Cardiac muscle cell (in vitro differentiated cells and primary cell): ENCODE measurements around the gene FSIP1. TPM values are rescaled to one million over a fixed set of nuclear protein-coding genes. Genes with fewer than 3 reads are reported as not detected.
A peak's percentile ranks its signal among the peaks of the same experiment; 100 is the strongest.

ENCODE experiments used
- DNase-seq, 2 donors: peaks; one replicate each; pipeline versions ENCODE4 v3.0.0 to v3.0.0-alpha.2; 2010 to 2017; ENCODE audit warnings: low read depth in 1 of 2, low spot score in 1 of 2
- H3K27ac ChIP-seq: fragments of 200-600 bp; sonication (generic); 2 replicates; pipeline ENCODE4 v1.5.1; 2016
- H3K27me3 ChIP-seq: fragments of 200-600 bp; sonication (generic); 2 replicates; pipeline ENCODE4 v1.6.0; 2016; ENCODE audit warnings: control low read depth
- H3K36me3 ChIP-seq: fragments of 200-600 bp; sonication (generic); 2 replicates; pipeline ENCODE4 v1.5.1; 2016; ENCODE audit warnings: control low read depth
- H3K4me1 ChIP-seq: fragments of 200-600 bp; sonication (generic); 2 replicates; pipeline ENCODE4 v1.8.1; 2017; ENCODE audit warnings: low read depth, mild to moderate bottlenecking, mixed run types
- H3K4me3 ChIP-seq: fragments of 200-600 bp; sonication (generic); 2 replicates; pipeline ENCODE4 v1.5.1; 2016; ENCODE audit warnings: mild to moderate bottlenecking
- H3K9me3 ChIP-seq: fragments of 200-600 bp; sonication (generic); 2 replicates; pipeline ENCODE4 v1.5.1; 2017; ENCODE audit warnings: low read depth, mild to moderate bottlenecking, control low read depth
- CTCF ChIP-seq: IDR thresholded peaks from 2 replicates; pipeline ENCODE4 v1.5.1; 2012; ENCODE audit warnings: low read depth, mild to moderate bottlenecking, low read length
- polyA plus RNA-seq: library from polyadenylated mRNA; unstranded; fragments of >200 nt; fragmentation: Nextera tagmentation; extraction: Ambion mirVana; gene quantifications from 2 replicates; pipeline ENCODE4 v1.2.1, GENCODE V29; 2016
- total RNA-seq: library from RNA; depleted of rRNA; stranded (reverse); fragments of >200 nt; gene quantifications from 2 replicates; pipeline ENCODE4 v1.2.3, GENCODE V29; 2016

Gene FSIP1
- total and polyA plus RNA-seq, 2 experiments from 2014 or later, result 0.15 to 0.33 TPM

- H3K27me3 ChIP-seq, result no peaks in the 10 kb centered on the region
- H3K27ac ChIP-seq, result no peak overlapping the region
- H3K36me3 ChIP-seq, result no peaks in the 10 kb centered on the region
- H3K9me3 ChIP-seq, result no peaks in the 10 kb centered on the region
- H3K4me3 ChIP-seq, result no peak overlapping the region
- no peak for DNase-seq
- no peaks in the 10 kb centered on the region for H3K4me1 ChIP-seq
- no peak for TF ChIP-seq CTCF
These were observed 51.4 kb downstream of the FSIP1 start for GRCh38 chr15:39731266-39731665.

GRCh38 chr15:39730552-39730951 is 52.1 kb downstream of the FSIP1 start:
- TF ChIP-seq CTCF, result no peak
- H3K27ac ChIP-seq, result no peak overlapping the region

GRCh38 chr15:39729500-39729899 is 53.1 kb downstream of the FSIP1 start:
- no peak for DNase-seq
- no peaks in the 10 kb centered on the region for H3K27me3 ChIP-seq
- TF ChIP-seq CTCF, result no peak
- no peaks in the 10 kb centered on the region for H3K36me3 ChIP-seq
- H3K4me3 ChIP-seq, result no peak overlapping the region
- H3K27ac ChIP-seq, result no peak overlapping the region
- H3K9me3 ChIP-seq, result no peaks in the 10 kb centered on the region
- no peaks in the 10 kb centered on the region for H3K4me1 ChIP-seq

More at GRCh38 chr15:39730552-39730951, 52.1 kb downstream of the FSIP1 start:
- Histone ChIP-seq H3K4me1 (no peaks in the 10 kb centered on the region), H3K9me3 (no peaks in the 10 kb centered on the region), H3K27me3 (no peaks in the 10 kb centered on the region), H3K36me3 (no peaks in the 10 kb centered on the region), H3K4me3 (no peak overlapping the region)
- no peak for DNase-seq

- Histone ChIP-seq H3K27ac (no peak overlapping the region), H3K4me3 (no peak overlapping the region), H3K9me3 (no peaks in the 10 kb centered on the region), H3K27me3 (no peaks in the 10 kb centered on the region), H3K4me1 (no peaks in the 10 kb centered on the region), H3K36me3 (no peaks in the 10 kb centered on the region)
- TF ChIP-seq CTCF, result no peak
- DNase-seq, result peak in 1 of 2 donors; percentile 19
These were observed 53.8 kb downstream of the FSIP1 start for GRCh38 chr15:39728845-39729244.

- H3K27me3 ChIP-seq, result no peaks in the 10 kb centered on the region
- no peak overlapping the region for H3K4me3 ChIP-seq
- no peak for TF ChIP-seq CTCF
- no peaks in the 10 kb centered on the region for H3K4me1 ChIP-seq
- H3K36me3 ChIP-seq, result no peaks in the 10 kb centered on the region
- no peak overlapping the region for H3K27ac ChIP-seq
- DNase-seq, result no peak
- H3K9me3 ChIP-seq, result no peaks in the 10 kb centered on the region
These were observed 60.7 kb downstream of the FSIP1 start for GRCh38 chr15:39721893-39722292.
